PC-3 (cell line): Measurements from ENCODE around the gene PRDM10. TPM values are rescaled to one million over a fixed set of nuclear protein-coding genes. Genes with fewer than 3 reads are reported as not detected.

Source experiments
- ATAC-seq: fragments of 200-7000 bp; cut with Tn5 transposase; 2 replicates; pipeline ENCODE4 v1.9.1; 2020; ENCODE audit warnings: mild to moderate bottlenecking, moderate library complexity
- BruUV-seq: library from RNA; stranded (reverse); fragments of 400-500 nt; replicated peaks from 2 replicates; lab custom pipeline; 2021; lab: Mats Ljungman, UMichigan
- CTCF ChIA-PET: fragments of 300-600 bp; sonication (Branson Sonifier 250); formaldehyde crosslinking; loops from one replicate; lab custom pipeline; 2022; ENCODE audit warnings: antibody characterized with exemption; lab: Charles Lee
- POLR2A ChIA-PET: fragments of 300-600 bp; sonication (Branson Sonifier 250); formaldehyde crosslinking; loops from one replicate; lab custom pipeline; 2022; ENCODE audit warnings: antibody characterized with exemption; ENCODE audit not compliant: unreplicated experiment; lab: Charles Lee
- DNase-seq: peaks from one replicate; pipeline ENCODE4 v3.0.0-alpha.2; 2015
- H2AFZ ChIP-seq: fragments of 300-600 bp; sonication (generic); 2 replicates; pipeline ENCODE4 v1.6.0; 2016; ENCODE audit warnings: antibody characterized with exemption, low read length
- H3F3A ChIP-seq: fragments of 300-600 bp; sonication (generic); one replicate; pipeline ENCODE4 v1.6.0; 2017; ENCODE audit warnings: antibody characterized with exemption, low read length, control low read depth, mild to moderate bottlenecking; ENCODE audit not compliant: unreplicated experiment
- H3K27ac ChIP-seq: fragments of 300-600 bp; sonication (generic); 2 replicates; pipeline ENCODE4 v1.5.1; 2016; ENCODE audit warnings: mild to moderate bottlenecking, low read length
- H3K27me3 ChIP-seq: fragments of 300-600 bp; sonication (generic); 2 replicates; pipeline ENCODE4 v1.6.1; 2016; ENCODE audit warnings: low read length, mixed read lengths
- H3K36me3 ChIP-seq: fragments of 300-600 bp; sonication (generic); 2 replicates; pipeline ENCODE4 v1.6.1; 2016; ENCODE audit warnings: low read depth, mixed run types, low read length, mixed read lengths
- H3K4me1 ChIP-seq: fragments of 300-600 bp; sonication (generic); 2 replicates; pipeline ENCODE4 v1.5.1; 2016; ENCODE audit warnings: low read length; ENCODE audit not compliant: insufficient read depth
- H3K4me2 ChIP-seq: fragments of 300-600 bp; sonication (generic); 2 replicates; pipeline ENCODE4 v1.6.0; 2016; ENCODE audit warnings: low read length
- H3K4me3 ChIP-seq: fragments of 300-600 bp; sonication (generic); 2 replicates; pipeline ENCODE4 v1.5.1; 2016; ENCODE audit warnings: mild to moderate bottlenecking, low read length, mixed read lengths
- H3K79me2 ChIP-seq: fragments of 300-600 bp; sonication (generic); 2 replicates; pipeline ENCODE4 v1.6.1; 2017; ENCODE audit warnings: low read length, mixed read lengths
- H3K9ac ChIP-seq: fragments of 300-600 bp; sonication (generic); 2 replicates; pipeline ENCODE4 v1.6.0; 2016; ENCODE audit warnings: mild to moderate bottlenecking, low read length
- H3K9me2 ChIP-seq: fragments of 300-600 bp; sonication (generic); replicated peaks from 2 replicates; pipeline ENCODE4 v1.6.1; 2016; ENCODE audit warnings: mixed run types, low read length, mixed read lengths
- H3K9me3 ChIP-seq: fragments of 300-600 bp; sonication (generic); 2 replicates; pipeline ENCODE4 v1.6.1; 2016; ENCODE audit warnings: low read length, mixed read lengths
- H4K20me1 ChIP-seq: fragments of 300-600 bp; sonication (generic); 2 replicates; pipeline ENCODE4 v1.6.1; 2016; ENCODE audit warnings: low read length, mixed read lengths
- CTCF ChIP-seq: fragments of 300-600 bp; sonication (generic); conservative IDR thresholded peaks from 2 replicates; pipeline ENCODE4 v1.5.1; 2017; ENCODE audit warnings: antibody characterized with exemption, low read depth, mild to moderate bottlenecking, low read length
- EZH2 ChIP-seq: fragments of 300-600 bp; sonication (generic); IDR thresholded peaks from one replicate; pipeline ENCODE4 v1.6.1; 2017; ENCODE audit warnings: antibody characterized with exemption, mild to moderate bottlenecking, low read length; ENCODE audit not compliant: unreplicated experiment
- EZH2phosphoT487 ChIP-seq: fragments of 300-600 bp; sonication (generic); IDR thresholded peaks from 2 replicates; pipeline ENCODE4 v1.6.1; 2018; ENCODE audit warnings: mild to moderate bottlenecking, antibody characterized with exemption, low read length, borderline replicate concordance
- intact Hi-C: fragments of 100-400 bp; cut with micrococcal nuclease; formaldehyde crosslinking; loops from 2 replicates; pipeline ENCODE4 v1.9.0; 2023
- total RNA-seq: library from RNA; depleted of rRNA; stranded (reverse); fragments of >200 nt; gene quantifications from 2 replicates; pipeline ENCODE4 v1.2.3, GENCODE V29; 2014

The PRDM10 gene
- total RNA-seq, 1 experiment from 2014 or later, result 7.3 TPM

- CTCF ChIA-PET, result no interaction called here
These were observed 13.4 kb downstream of the PRDM10 start for GRCh38 chr11:129989149-129989813.

GRCh38 chr11:129987950-129988349 lies 14.7 kb downstream of the PRDM10 start:
- TF ChIP-seq CTCF (no peak), EZH2 (no peak), EZH2phosphoT487 (no peak)
- Histone ChIP-seq H3K27ac (no peak overlapping the region), H2AFZ (no peak overlapping the region), H3K4me3 (no peak overlapping the region), H3K4me1 (no peaks in the 10 kb centered on the region), H3K36me3 (no peaks in the 10 kb centered on the region), H3K9me2 (no peaks in the 10 kb centered on the region), H4K20me1 (no peaks in the 10 kb centered on the region), H3K4me2 (no peak overlapping the region), H3K9ac (no peak overlapping the region), H3K79me2 (0 out of 2 replicates have a peak, but pooled peaks cover 4% of the 10 kb centered on the region), H3K9me3 (no peaks in the 10 kb centered on the region), H3F3A (peaks cover 4% of the 10 kb centered on the region), H3K27me3 (no peaks in the 10 kb centered on the region)
- no TSS peak for BruUV-seq
- ATAC-seq (no peak), DNase-seq (no peak)
- ChIA-PET POLR2A (no interaction called here), CTCF (no interaction called here)
- intact Hi-C loops, result no loop called here

More at GRCh38 chr11:129989149-129989813, 13.4 kb downstream of the PRDM10 start:
- H3K4me2 ChIP-seq, result no peak overlapping the region
- no peaks in the 10 kb centered on the region for H3K9me2 ChIP-seq
- no peak for ATAC-seq
- no peaks in the 10 kb centered on the region for H3K4me1 ChIP-seq
- H3K79me2 ChIP-seq, result 0 out of 2 replicates have a peak, but pooled peaks cover 4% of the 10 kb centered on the region
- H3K27me3 ChIP-seq, result no peaks in the 10 kb centered on the region
- POLR2A ChIA-PET, result no interaction called here
- H3K9ac ChIP-seq, result no peak overlapping the region
- H4K20me1 ChIP-seq, result no peaks in the 10 kb centered on the region
- no peaks in the 10 kb centered on the region for H3K36me3 ChIP-seq
- H2AFZ ChIP-seq, result no peak overlapping the region
- peaks cover 4% of the 10 kb centered on the region for H3F3A ChIP-seq
- H3K9me3 ChIP-seq, result no peaks in the 10 kb centered on the region
- intact Hi-C loops, result no loop called here
- no peak overlapping the region for H3K4me3 ChIP-seq
- no TSS peak for BruUV-seq
- DNase-seq, result no peak
- TF ChIP-seq CTCF, result no peak
- no peak for TF ChIP-seq EZH2
- no peak overlapping the region for H3K27ac ChIP-seq

- no peak overlapping the region for H3K4me3 ChIP-seq
- H3K9me2 ChIP-seq, result no peaks in the 10 kb centered on the region
- H3K27ac ChIP-seq, result no peak overlapping the region
- H3K36me3 ChIP-seq, result no peaks in the 10 kb centered on the region
- H4K20me1 ChIP-seq, result no peaks in the 10 kb centered on the region
- no peaks in the 10 kb centered on the region for H3K9me3 ChIP-seq
- H2AFZ ChIP-seq, result no peak overlapping the region
- ATAC-seq, result no peak
- TF ChIP-seq EZH2phosphoT487, result no peak
- TF ChIP-seq CTCF, result no peak
- TF ChIP-seq EZH2, result no peak
- H3K4me1 ChIP-seq, result no peaks in the 10 kb centered on the region
- ChIA-PET CTCF (no interaction called here), POLR2A (interaction anchor here (0.6 kb wide), 1 partner anchor 17 kb away, joined by 3 read pairs; the partner anchor contains the start of gene PRDM10)
- no peak overlapping the region for H3K9ac ChIP-seq
- BruUV-seq, result no TSS peak
- no peak overlapping the region for H3K4me2 ChIP-seq
- H3K79me2 ChIP-seq, result 0 out of 2 replicates have a peak, but pooled peaks cover 4% of the 10 kb centered on the region
- H3F3A ChIP-seq, result no peaks in the 10 kb centered on the region
- intact Hi-C loops, result no loop called here
- H3K27me3 ChIP-seq, result no peaks in the 10 kb centered on the region
- no peak for DNase-seq
These were observed 16.8 kb downstream of the PRDM10 start for GRCh38 chr11:129985823-129986222.
